ENCODE data around the gene CSRP1. TPM values are rescaled to one million over a fixed set of nuclear protein-coding genes. Genes with fewer than 3 reads are reported as not detected.
"Not testable (repeated sequence)": the region's sequence is repeated elsewhere in the genome, so short reads cannot be mapped to it uniquely, and the experiment has no call there.

The CSRP1 gene
- total RNA-seq, 1 donor from 2014 or later, result 16.8 TPM

GRCh38 chr1:201537891-201538611 lies 31.1 kb upstream of the CSRP1 start:
- no peak for DNase-seq

- DNase-seq, result no peak
Measured at GRCh38 chr1:201537467-201537866, 30.5 kb upstream of the CSRP1 start.

- no peak for DNase-seq
Measured at GRCh38 chr1:201537028-201537427, 30.1 kb upstream of the CSRP1 start.

GRCh38 chr1:201536558-201536957 lies 29.6 kb upstream of the CSRP1 start:
- DNase-seq, result no peak

- no peak for DNase-seq
Measured at GRCh38 chr1:201535919-201536245, 29.0 kb upstream of the CSRP1 start.

GRCh38 chr1:201535046-201535918 lies 28.4 kb upstream of the CSRP1 start:
- DNase-seq, result no peak

- DNase-seq, result no peak
Measured at GRCh38 chr1:201533836-201534235, 26.9 kb upstream of the CSRP1 start.

GRCh38 chr1:201531551-201532425 lies 24.9 kb upstream of the CSRP1 start:
- DNase-seq, result no peak

GRCh38 chr1:201530741-201531531 lies 24.0 kb upstream of the CSRP1 start:
- DNase-seq, result peak; percentile 78

- no peak for DNase-seq
Measured at GRCh38 chr1:201528631-201529252, 21.8 kb upstream of the CSRP1 start.

GRCh38 chr1:201527879-201528278 lies 21.0 kb upstream of the CSRP1 start:
- DNase-seq, result no peak

GRCh38 chr1:201525193-201525778 lies 18.4 kb upstream of the CSRP1 start:
- no peak for DNase-seq

GRCh38 chr1:201520046-201520575 lies 13.2 kb upstream of the CSRP1 start:
- DNase-seq, result not testable (repeated sequence)

GRCh38 chr1:201518071-201518470 lies 11.1 kb upstream of the CSRP1 start:
- no peak for DNase-seq

- no peak for DNase-seq
Measured at GRCh38 chr1:201517631-201518030, 10.7 kb upstream of the CSRP1 start.

GRCh38 chr1:201516511-201517127 lies 9.7 kb upstream of the CSRP1 start:
- DNase-seq, result no peak

- no peak for DNase-seq
Measured at GRCh38 chr1:201515895-201516294, 9.0 kb upstream of the CSRP1 start.

- DNase-seq, result no peak
Measured at GRCh38 chr1:201515062-201515750, 8.3 kb upstream of the CSRP1 start.

- DNase-seq, result no peak
Measured at GRCh38 chr1:201514466-201514865, 7.5 kb upstream of the CSRP1 start.

All from occipital lobe (tissue), 2 donors.